HL-60 (cell line): Measurements from ENCODE around the gene KIAA1671.

Experiments used
- TF ChIP-seq, protein P1 (sequence below): IDR thresholded peaks from one replicate; pipeline ENCODE4 v1.5.1; 2011; ENCODE audit warnings: low read length, control low read depth, inconsistent platforms; ENCODE audit not compliant: insufficient read depth
- TF ChIP-seq, protein P2 (sequence below): IDR thresholded peaks from 2 replicates; pipeline ENCODE4 v1.6.1; 2012; ENCODE audit warnings: low read depth; ENCODE audit not compliant: insufficient replicate concordance

- TF ChIP-seq, protein P1, sequence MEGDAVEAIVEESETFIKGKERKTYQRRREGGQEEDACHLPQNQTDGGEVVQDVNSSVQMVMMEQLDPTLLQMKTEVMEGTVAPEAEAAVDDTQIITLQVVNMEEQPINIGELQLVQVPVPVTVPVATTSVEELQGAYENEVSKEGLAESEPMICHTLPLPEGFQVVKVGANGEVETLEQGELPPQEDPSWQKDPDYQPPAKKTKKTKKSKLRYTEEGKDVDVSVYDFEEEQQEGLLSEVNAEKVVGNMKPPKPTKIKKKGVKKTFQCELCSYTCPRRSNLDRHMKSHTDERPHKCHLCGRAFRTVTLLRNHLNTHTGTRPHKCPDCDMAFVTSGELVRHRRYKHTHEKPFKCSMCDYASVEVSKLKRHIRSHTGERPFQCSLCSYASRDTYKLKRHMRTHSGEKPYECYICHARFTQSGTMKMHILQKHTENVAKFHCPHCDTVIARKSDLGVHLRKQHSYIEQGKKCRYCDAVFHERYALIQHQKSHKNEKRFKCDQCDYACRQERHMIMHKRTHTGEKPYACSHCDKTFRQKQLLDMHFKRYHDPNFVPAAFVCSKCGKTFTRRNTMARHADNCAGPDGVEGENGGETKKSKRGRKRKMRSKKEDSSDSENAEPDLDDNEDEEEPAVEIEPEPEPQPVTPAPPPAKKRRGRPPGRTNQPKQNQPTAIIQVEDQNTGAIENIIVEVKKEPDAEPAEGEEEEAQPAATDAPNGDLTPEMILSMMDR, result no peak
- TF ChIP-seq, protein P2, sequence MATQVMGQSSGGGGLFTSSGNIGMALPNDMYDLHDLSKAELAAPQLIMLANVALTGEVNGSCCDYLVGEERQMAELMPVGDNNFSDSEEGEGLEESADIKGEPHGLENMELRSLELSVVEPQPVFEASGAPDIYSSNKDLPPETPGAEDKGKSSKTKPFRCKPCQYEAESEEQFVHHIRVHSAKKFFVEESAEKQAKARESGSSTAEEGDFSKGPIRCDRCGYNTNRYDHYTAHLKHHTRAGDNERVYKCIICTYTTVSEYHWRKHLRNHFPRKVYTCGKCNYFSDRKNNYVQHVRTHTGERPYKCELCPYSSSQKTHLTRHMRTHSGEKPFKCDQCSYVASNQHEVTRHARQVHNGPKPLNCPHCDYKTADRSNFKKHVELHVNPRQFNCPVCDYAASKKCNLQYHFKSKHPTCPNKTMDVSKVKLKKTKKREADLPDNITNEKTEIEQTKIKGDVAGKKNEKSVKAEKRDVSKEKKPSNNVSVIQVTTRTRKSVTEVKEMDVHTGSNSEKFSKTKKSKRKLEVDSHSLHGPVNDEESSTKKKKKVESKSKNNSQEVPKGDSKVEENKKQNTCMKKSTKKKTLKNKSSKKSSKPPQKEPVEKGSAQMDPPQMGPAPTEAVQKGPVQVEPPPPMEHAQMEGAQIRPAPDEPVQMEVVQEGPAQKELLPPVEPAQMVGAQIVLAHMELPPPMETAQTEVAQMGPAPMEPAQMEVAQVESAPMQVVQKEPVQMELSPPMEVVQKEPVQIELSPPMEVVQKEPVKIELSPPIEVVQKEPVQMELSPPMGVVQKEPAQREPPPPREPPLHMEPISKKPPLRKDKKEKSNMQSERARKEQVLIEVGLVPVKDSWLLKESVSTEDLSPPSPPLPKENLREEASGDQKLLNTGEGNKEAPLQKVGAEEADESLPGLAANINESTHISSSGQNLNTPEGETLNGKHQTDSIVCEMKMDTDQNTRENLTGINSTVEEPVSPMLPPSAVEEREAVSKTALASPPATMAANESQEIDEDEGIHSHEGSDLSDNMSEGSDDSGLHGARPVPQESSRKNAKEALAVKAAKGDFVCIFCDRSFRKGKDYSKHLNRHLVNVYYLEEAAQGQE, result no peak
These were observed 224.7 kb downstream of the KIAA1671 start for GRCh38 chr22:25177226-25177625.
